ENCODE measurements around the gene FMN2. TPM values are rescaled to one million over a fixed set of nuclear protein-coding genes. Genes with fewer than 3 reads are reported as not detected.

Gene FMN2
- total RNA-seq, 1 donor from 2014 or later = 13.2 TPM

GRCh38 chr1:240149484-240150094, 57.9 kb downstream of the FMN2 start:
- no peaks in the 10 kb centered on the region for H3K4me1 Mint-ChIP-seq
- H3K4me3 Mint-ChIP-seq = no peak overlapping the region
- no peak overlapping the region for H3K27ac Mint-ChIP-seq (ENCODE audit: unreplicated experiment)
- H3K27me3 Mint-ChIP-seq (ENCODE audit: low read depth) = no peaks in the 10 kb centered on the region
- no peaks in the 10 kb centered on the region for H3K9me3 Mint-ChIP-seq
- TF ChIP-seq CTCF (conservative IDR thresholded peaks at IDR 0.05) = peak; percentile 87
- no peaks in the 10 kb centered on the region for H3K36me3 Mint-ChIP-seq (ENCODE audit: low read depth)
- DNase-seq (ENCODE audit: low read depth, low spot score) = peak; percentile 12

GRCh38 chr1:240151136-240151735, 59.6 kb downstream of the FMN2 start:
- Mint-ChIP-seq H3K27ac (ENCODE audit: unreplicated experiment) (no peak overlapping the region), H3K36me3 (ENCODE audit: low read depth) (no peaks in the 10 kb centered on the region), H3K9me3 (no peaks in the 10 kb centered on the region), H3K27me3 (ENCODE audit: low read depth) (no peaks in the 10 kb centered on the region), H3K4me3 (no peak overlapping the region), H3K4me1 (no peaks in the 10 kb centered on the region)
- no peak for TF ChIP-seq CTCF (conservative IDR thresholded peaks at IDR 0.05)
- DNase-seq (ENCODE audit: low read depth, low spot score) = no peak

- Mint-ChIP-seq H3K36me3 (ENCODE audit: low read depth) (peaks cover 3% of the 10 kb centered on the region), H3K27me3 (ENCODE audit: low read depth) (no peaks in the 10 kb centered on the region), H3K4me3 (no peak overlapping the region), H3K4me1 (no peaks in the 10 kb centered on the region), H3K27ac (ENCODE audit: unreplicated experiment) (peak overlapping the region; percentile 32), H3K9me3 (no peaks in the 10 kb centered on the region)
- DNase-seq (ENCODE audit: low read depth, low spot score) = no peak
- TF ChIP-seq CTCF (conservative IDR thresholded peaks at IDR 0.05) = no peak
Observed at GRCh38 chr1:240152611-240153297, 61.1 kb downstream of the FMN2 start.

- H3K27me3 Mint-ChIP-seq (ENCODE audit: low read depth) = no peaks in the 10 kb centered on the region
- DNase-seq (ENCODE audit: low read depth, low spot score) = no peak
- H3K9me3 Mint-ChIP-seq = peaks cover 4% of the 10 kb centered on the region
- H3K27ac Mint-ChIP-seq (ENCODE audit: unreplicated experiment) = no peak overlapping the region
- H3K36me3 Mint-ChIP-seq (ENCODE audit: low read depth) = peaks cover 7% of the 10 kb centered on the region
- H3K4me1 Mint-ChIP-seq = no peaks in the 10 kb centered on the region
- TF ChIP-seq CTCF (conservative IDR thresholded peaks at IDR 0.05) = no peak
- H3K4me3 Mint-ChIP-seq = no peak overlapping the region
Observed at GRCh38 chr1:240155605-240156004, 63.9 kb downstream of the FMN2 start.

GRCh38 chr1:240164742-240165141, 73.1 kb downstream of the FMN2 start:
- Mint-ChIP-seq H3K9me3 (peaks cover 5% of the 10 kb centered on the region), H3K4me1 (no peaks in the 10 kb centered on the region), H3K36me3 (ENCODE audit: low read depth) (peaks cover 17% of the 10 kb centered on the region), H3K27me3 (ENCODE audit: low read depth) (no peaks in the 10 kb centered on the region), H3K4me3 (no peak overlapping the region), H3K27ac (ENCODE audit: unreplicated experiment) (no peak overlapping the region)
- no peak for TF ChIP-seq CTCF (conservative IDR thresholded peaks at IDR 0.05)
- DNase-seq (ENCODE audit: low read depth, low spot score) = no peak
